NCI-H2227 (cell line): Measurements from ENCODE around the gene MNT.
A peak's percentile ranks its signal among the peaks of the same experiment; 100 is the strongest.
"Not testable (repeated sequence)": the region's sequence is repeated elsewhere in the genome, so short reads cannot be mapped to it uniquely, and the experiment has no call there.

Experiments
- DNase-seq: peaks from one replicate; lab custom pipeline; 2025; ENCODE audit not compliant: unreplicated experiment; lab: John Stamatoyannopoulos, UW

MNT gene, protein sequence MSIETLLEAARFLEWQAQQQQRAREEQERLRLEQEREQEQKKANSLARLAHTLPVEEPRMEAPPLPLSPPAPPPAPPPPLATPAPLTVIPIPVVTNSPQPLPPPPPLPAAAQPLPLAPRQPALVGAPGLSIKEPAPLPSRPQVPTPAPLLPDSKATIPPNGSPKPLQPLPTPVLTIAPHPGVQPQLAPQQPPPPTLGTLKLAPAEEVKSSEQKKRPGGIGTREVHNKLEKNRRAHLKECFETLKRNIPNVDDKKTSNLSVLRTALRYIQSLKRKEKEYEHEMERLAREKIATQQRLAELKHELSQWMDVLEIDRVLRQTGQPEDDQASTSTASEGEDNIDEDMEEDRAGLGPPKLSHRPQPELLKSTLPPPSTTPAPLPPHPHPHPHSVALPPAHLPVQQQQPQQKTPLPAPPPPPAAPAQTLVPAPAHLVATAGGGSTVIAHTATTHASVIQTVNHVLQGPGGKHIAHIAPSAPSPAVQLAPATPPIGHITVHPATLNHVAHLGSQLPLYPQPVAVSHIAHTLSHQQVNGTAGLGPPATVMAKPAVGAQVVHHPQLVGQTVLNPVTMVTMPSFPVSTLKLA

DNA sequence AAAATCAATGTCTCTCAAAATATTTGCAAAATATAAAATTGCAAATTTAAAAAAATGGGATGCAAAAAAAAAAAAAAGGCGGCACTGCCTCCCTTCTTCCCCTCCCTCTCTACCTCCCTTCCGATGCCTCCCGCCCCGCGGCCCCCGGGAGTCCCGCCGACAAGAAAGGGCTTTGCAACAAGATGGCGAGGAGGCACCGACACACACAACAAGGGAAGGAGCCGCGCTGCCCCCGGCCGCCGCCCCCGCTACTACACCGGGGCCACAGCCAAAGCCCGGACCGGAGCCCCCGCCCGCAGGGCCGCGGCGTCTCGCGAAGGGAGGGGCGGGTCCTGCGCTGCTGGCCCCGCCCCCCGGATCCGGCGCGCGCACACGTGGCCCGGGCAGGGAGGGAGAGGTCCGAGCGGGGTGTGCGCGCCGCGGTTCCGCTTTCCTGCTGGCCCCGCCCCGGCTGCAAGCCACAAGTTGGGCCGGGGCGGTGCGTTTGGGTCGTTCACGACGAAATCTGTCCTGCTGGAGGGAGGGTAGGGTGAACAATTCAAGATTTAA is at the start of gene MNT:
Gene MNT, minus strand, starts transcription at position 184 of the 549 bp plus-strand sequence. CDS start 348 bp downstream, outside the sequence.
- peak; percentile 93 for DNase-seq

DNA sequence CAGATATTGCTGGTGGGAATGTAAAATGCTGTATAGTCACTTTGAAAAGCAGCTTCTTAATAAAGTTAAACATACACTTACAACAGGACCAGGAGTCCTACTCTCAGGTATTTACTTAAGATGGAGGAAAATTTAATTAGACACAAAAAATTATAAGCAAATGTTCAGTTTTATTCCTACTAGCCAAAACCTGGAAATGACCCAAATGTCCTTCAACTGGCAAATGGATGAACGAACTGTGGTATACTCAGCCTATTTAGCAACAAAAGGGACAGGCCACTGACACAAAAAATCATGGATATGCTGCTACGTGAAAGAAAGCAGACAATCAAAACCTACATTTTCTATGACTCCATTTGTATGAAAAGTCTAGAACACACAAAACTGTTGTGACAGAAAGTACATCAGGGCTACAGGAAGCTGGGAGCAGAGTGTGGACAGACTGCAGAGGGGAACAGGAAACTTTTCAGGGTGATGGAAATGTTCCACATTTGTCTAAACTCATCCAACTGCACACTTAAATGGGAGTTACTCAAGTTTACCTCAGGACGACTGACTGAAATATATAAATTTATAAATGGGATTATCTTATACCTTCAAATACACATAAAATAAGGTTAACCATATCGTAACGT is 49.3 kb upstream of the MNT start:
- DNase-seq: no peak

DNA sequence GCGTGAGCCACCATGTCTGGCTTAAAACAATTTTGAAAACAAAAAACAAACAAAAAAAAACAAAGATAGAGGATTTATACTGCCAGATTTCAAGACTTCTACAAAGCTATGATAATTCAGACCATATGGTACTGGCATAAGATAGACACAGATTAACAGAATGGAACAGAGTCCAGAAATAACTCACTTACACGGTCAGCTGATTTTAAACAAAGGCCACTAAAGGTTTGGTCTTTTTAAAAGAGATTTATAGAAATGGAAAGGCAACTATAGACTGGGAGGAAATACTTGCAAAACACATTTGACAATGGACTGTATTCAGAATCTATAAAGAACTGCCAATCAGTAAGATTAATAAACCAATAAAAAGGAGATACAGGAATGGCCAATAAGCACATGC is 48.6 kb upstream of the MNT start:
- DNase-seq: no peak

- not testable (repeated sequence) for DNase-seq
These were observed 46.6 kb upstream of the MNT start for GRCh38 chr17:2447479-2447878.

GRCh38 chr17:2445638-2446037 is 44.8 kb upstream of the MNT start:
- no peak for DNase-seq

DNA sequence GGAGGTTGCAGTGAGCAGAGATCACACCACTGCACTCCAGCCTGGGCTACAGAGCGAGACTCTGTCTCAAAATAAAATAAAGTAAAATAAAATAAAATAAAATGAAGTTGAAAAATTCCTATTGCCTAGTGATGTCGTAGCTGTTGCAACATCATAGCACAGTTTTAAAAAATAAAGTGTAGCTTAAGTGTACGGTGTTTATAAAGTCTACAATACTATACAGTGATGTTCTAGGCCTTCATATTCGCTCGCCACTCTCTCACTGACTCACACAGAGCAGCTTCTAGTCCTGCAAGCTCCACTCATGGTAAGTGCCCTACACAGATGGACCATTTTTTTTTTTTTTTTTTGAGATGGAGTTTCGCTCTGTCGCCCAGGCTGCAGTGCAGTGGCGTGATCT is 43.5 kb upstream of the MNT start:
- no peak for DNase-seq

DNA sequence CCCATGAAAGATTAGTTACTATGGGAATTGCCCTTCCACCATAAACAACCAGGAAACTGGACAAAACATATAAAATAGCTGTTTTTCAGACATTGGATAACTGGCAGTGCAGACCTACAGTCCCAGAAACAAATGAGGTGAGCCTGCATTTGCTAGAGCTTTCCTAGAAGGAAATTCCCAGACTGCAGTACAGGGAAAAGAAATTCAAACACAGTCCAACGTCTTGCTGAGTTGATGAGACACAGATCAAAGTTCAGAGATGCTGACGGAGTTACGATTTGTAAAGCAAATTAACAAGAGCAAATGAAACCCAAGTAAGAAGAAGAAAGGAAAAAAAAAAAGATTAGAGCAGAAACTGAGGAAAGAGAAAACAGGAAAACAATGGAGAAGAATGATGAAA is 41.3 kb upstream of the MNT start:
- no peak for DNase-seq

GRCh38 chr17:2440930-2441329 is 40.1 kb upstream of the MNT start:
- no peak for DNase-seq

DNA sequence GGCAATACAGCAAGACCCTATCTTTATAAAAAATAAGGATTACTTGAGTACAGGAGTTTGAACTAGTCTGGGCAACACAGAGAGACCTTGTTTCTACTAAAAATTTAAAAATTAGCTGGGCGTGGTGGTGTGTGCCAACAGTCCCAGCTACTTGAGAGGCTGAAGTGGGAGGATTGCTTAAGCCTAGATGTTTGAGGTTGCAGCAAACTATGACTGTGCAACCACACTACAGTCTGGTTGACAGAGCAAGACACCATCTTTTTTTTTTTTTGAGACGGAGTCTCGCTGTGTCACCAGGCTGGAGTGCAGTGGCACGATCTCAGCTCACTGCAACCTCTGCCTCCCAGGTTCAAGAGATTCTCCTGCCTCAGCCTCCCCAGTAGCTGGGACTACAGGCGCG is 39.1 kb upstream of the MNT start:
- not testable (repeated sequence) for DNase-seq

- no peak for DNase-seq
These were observed 38.0 kb upstream of the MNT start for GRCh38 chr17:2438823-2439222.

- DNase-seq: no peak
These were observed 35.6 kb upstream of the MNT start for GRCh38 chr17:2436316-2436905.

DNA sequence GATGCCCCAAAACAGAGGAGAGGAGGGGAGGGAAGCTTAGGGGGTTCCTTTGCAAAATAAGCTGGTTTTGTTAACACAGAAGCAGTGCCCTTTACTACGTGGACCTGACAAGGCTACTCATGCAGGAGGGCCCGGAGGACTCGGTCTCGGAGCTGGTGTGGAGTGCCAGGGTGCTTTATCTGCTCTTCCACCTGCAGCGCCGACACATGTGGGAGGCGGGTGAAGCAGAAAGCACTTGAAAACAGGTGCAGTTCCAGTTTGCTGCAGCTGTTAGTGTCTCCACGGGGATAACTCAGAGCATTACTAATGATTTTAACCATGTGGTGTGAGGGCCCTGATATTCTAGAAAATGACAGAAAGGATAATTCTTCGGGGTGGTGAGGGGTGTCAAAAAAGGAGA is 35.0 kb upstream of the MNT start:
- DNase-seq: peak; percentile 63

- DNase-seq: peak; percentile 86
These were observed 34.4 kb upstream of the MNT start for GRCh38 chr17:2435181-2435741.

DNA sequence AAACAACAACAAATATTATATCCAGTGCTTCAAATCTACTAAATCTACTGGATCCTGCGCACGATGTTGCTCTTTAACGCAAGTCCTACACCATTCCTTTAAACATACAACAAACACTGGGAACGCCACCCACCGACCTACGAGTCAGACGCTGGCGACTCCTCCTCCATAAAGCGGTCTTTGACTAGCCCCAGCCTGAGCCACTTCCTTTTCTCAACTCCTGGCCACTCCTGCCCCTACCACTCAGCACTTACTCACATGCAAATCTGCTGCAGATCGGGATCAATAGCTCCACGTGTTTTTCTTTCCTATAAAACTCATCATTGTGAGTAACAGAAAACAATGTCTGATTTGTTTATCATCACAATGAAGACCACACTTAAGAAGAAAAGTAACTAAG is 32.8 kb upstream of the MNT start:
- no peak for DNase-seq

DNA sequence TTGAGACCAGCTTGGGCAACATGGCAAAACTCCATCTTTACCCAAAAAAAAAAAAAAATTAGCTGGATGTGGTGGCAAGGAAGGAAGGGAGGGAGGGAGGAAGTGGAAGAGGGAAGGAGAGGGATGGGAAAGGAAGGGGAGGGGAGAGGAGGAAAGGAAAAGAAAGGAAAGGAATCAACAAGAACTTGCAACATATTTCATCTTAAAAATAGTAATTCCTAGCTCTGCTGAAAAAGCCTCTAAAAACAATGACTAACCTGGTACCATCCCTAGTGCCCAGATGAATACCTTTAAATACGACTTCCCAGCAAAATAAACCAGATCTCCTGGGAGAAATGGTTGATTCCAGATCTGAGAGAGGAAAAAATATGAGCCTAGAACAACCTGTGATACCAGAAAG is 27.1 kb upstream of the MNT start:
- DNase-seq: no peak

DNA sequence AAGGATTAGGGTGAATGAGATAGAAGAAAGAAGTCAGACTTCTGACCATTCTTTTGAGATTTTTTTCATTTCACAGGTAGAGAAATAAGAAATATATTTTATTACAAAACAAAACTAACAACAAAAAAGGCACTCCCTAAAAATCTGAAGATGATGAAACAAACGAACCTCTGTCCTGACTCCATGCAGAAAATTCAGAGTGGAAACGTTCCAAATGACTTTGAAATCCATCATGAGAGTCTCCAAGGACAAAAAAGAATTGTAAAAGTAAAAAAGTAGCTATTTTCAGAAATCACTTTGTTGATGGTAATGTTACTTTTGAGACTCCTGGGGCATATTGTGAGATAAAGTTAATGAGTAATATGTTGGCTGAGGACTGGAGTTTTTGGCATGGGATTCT is 26.4 kb upstream of the MNT start:
- no peak for DNase-seq

GRCh38 chr17:2423271-2423670 is 22.4 kb upstream of the MNT start:
- no peak for DNase-seq

GRCh38 chr17:2421315-2422147 is 20.7 kb upstream of the MNT start:
- peak; percentile 9 for DNase-seq

DNA sequence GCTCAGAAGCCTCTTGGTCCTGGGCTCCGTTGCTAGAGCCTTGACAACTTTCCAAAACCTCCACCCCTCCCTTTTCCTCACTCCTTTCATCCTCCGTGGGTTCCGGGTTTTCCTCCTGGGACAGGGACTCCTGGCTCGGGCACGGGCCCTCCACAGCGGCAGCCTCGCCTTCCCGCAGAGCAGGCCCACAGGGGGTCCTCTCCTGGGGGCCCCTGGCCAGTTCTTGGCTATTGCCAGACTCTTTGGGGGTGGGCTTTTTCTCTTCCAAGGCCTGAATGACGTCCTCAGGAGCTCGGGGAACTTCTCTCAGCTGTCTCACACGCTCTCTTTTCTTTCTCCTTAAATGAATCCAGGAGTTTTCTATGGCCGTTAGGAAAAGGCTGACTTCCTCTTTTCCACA is 19.3 kb upstream of the MNT start:
- DNase-seq: no peak

GRCh38 chr17:2419486-2419885 is 18.6 kb upstream of the MNT start:
- DNase-seq: no peak
